Measurements from ENCODE around the gene FHIT. TPM values are rescaled to one million over a fixed set of nuclear protein-coding genes. Genes with fewer than 3 reads are reported as not detected.

Gene FHIT
- total and polyA plus RNA-seq, 5 experiments from 2014 or later = 11.7 to 32.3 (median 15.5) TPM

GRCh38 chr3:59878038-59878427 lies 1373.2 kb downstream of the FHIT start:
- H3K9me3 Mint-ChIP-seq = peaks cover 0 to 8% (median 0%) of the 10 kb centered on the region in 9 donors
- no peak overlapping the region for H3K4me3 Mint-ChIP-seq
- H3K27ac Mint-ChIP-seq = no peak overlapping the region
- H3K36me3 Mint-ChIP-seq = peaks cover 12 to 17% (median 16%) of the 10 kb centered on the region in 3 donors
- peaks cover 26 to 41% (median 35%) of the 10 kb centered on the region in 4 donors for H3K4me1 Mint-ChIP-seq
- DNase-seq (no peak), ATAC-seq (no peak)
- no peaks in the 10 kb centered on the region for H3K27me3 Mint-ChIP-seq
- POLR2A ChIA-PET = no interaction called here

- Mint-ChIP-seq H3K27me3 (no peaks in the 10 kb centered on the region), H3K4me1 (peaks cover 30 to 42% (median 37%) of the 10 kb centered on the region in 4 donors), H3K9me3 (peaks cover 0 to 13% (median 0%) of the 10 kb centered on the region in 9 donors), H3K4me3 (peak overlapping the region in 1 of 10 donors; percentile 1), H3K27ac (peak overlapping the region in 2 of 10 donors; percentile 29 to 54), H3K36me3 (peaks cover 12 to 19% (median 16%) of the 10 kb centered on the region in 3 donors)
- DNase-seq (no peak), ATAC-seq (no peak)
- POLR2A ChIA-PET = no interaction called here
Observed at GRCh38 chr3:59877263-59878037, 1373.8 kb downstream of the FHIT start.

- H3K4me3 Mint-ChIP-seq = no peak overlapping the region
- DNase-seq (no peak), ATAC-seq (no peak)
- H3K9me3 Mint-ChIP-seq = peaks cover 0 to 13% (median 0%) of the 10 kb centered on the region in 9 donors
- no peaks in the 10 kb centered on the region for H3K27me3 Mint-ChIP-seq
- POLR2A ChIA-PET = no interaction called here
- H3K27ac Mint-ChIP-seq = no peak overlapping the region
- peaks cover 12 to 23% (median 16%) of the 10 kb centered on the region in 3 donors for H3K36me3 Mint-ChIP-seq
- H3K4me1 Mint-ChIP-seq = peaks cover 32 to 47% (median 42%) of the 10 kb centered on the region in 4 donors
Observed at GRCh38 chr3:59876533-59877062, 1374.7 kb downstream of the FHIT start.

GRCh38 chr3:59873576-59874230 lies 1377.5 kb downstream of the FHIT start:
- POLR2A ChIA-PET = no interaction called here
- Mint-ChIP-seq H3K36me3 (peaks cover 12 to 23% (median 16%) of the 10 kb centered on the region in 3 donors), H3K27me3 (no peaks in the 10 kb centered on the region), H3K4me1 (peaks cover 23 to 33% (median 29%) of the 10 kb centered on the region in 4 donors), H3K27ac (no peak overlapping the region), H3K4me3 (peak overlapping the region in 1 of 10 donors; percentile 29), H3K9me3 (peaks cover 0 to 13% (median 0%) of the 10 kb centered on the region in 9 donors)
- ATAC-seq (no peak), DNase-seq (no peak)

- Mint-ChIP-seq H3K9me3 (peaks cover 0 to 13% (median 0%) of the 10 kb centered on the region in 9 donors), H3K36me3 (peaks cover 12 to 21% (median 16%) of the 10 kb centered on the region in 3 donors), H3K27ac (peak overlapping the region in 1 of 10 donors; percentile 48), H3K4me1 (peaks cover 17 to 41% (median 38%) of the 10 kb centered on the region in 4 donors), H3K27me3 (no peaks in the 10 kb centered on the region), H3K4me3 (no peak overlapping the region)
- peak in 1 of 2 donors; percentile 23 for ATAC-seq
- POLR2A ChIA-PET = interaction anchor here (0.7 kb wide), 1 partner anchor 60 kb away, joined by 3 read pairs; no protein-coding TSS in a partner anchor
- DNase-seq = no peak
Observed at GRCh38 chr3:59872128-59872527, 1379.1 kb downstream of the FHIT start.

- DNase-seq = no peak
- Mint-ChIP-seq H3K36me3 (peaks cover 15 to 21% (median 20%) of the 10 kb centered on the region in 3 donors), H3K27me3 (no peaks in the 10 kb centered on the region), H3K4me3 (peak overlapping the region in 2 of 10 donors; percentile 11 to 23), H3K9me3 (peaks cover 0 to 28% (median 7%) of the 10 kb centered on the region in 9 donors), H3K4me1 (peaks cover 15 to 42% (median 31%) of the 10 kb centered on the region in 4 donors), H3K27ac (no peak overlapping the region)
- POLR2A ChIA-PET = interaction anchor here (0.7 kb wide), 1 partner anchor 416 kb away, joined by 3 read pairs; no protein-coding TSS in a partner anchor
- no peak for ATAC-seq
Observed at GRCh38 chr3:59867185-59868002, 1383.9 kb downstream of the FHIT start.

GRCh38 chr3:59866076-59866475 lies 1385.2 kb downstream of the FHIT start:
- Mint-ChIP-seq H3K4me3 (peak overlapping the region in 1 of 10 donors; percentile 1), H3K4me1 (peaks cover 15 to 32% (median 24%) of the 10 kb centered on the region in 4 donors), H3K9me3 (peaks cover 0 to 31% (median 10%) of the 10 kb centered on the region in 9 donors), H3K36me3 (peaks cover 18 to 29% (median 24%) of the 10 kb centered on the region in 3 donors), H3K27me3 (no peaks in the 10 kb centered on the region), H3K27ac (peak overlapping the region in 5 of 10 donors; percentile 23 to 63 (median 49))
- POLR2A ChIA-PET = no interaction called here
- no peak for ATAC-seq
- DNase-seq = no peak

DNA sequence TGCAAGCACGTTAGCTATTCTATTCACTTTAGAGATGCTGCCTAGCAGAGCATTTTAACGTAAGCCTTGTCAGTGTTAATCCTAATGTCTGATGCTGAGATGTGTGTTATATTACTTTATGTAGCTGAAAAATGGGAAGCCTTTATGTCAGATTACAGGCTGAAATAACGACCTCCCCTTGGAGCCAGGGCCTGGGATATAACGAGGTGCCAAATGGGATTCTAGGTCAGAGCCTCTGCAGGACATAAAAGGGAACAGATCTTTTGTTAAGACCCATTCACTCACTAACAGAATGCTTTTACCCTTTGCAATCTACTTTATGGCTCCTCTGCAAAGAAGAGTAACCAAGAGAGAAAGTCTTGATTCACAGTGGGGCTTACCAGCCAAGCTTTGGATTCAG lies 1385.9 kb downstream of the FHIT start:
- Mint-ChIP-seq H3K27me3 (no peaks in the 10 kb centered on the region), H3K27ac (peak overlapping the region in 2 of 10 donors; percentile 12 to 62), H3K36me3 (peaks cover 18 to 31% (median 24%) of the 10 kb centered on the region in 3 donors), H3K4me1 (peaks cover 18 to 32% (median 26%) of the 10 kb centered on the region in 4 donors), H3K4me3 (no peak overlapping the region), H3K9me3 (peaks cover 0 to 31% (median 10%) of the 10 kb centered on the region in 9 donors)
- DNase-seq (no peak), ATAC-seq (no peak)
- POLR2A ChIA-PET = no interaction called here

DNA sequence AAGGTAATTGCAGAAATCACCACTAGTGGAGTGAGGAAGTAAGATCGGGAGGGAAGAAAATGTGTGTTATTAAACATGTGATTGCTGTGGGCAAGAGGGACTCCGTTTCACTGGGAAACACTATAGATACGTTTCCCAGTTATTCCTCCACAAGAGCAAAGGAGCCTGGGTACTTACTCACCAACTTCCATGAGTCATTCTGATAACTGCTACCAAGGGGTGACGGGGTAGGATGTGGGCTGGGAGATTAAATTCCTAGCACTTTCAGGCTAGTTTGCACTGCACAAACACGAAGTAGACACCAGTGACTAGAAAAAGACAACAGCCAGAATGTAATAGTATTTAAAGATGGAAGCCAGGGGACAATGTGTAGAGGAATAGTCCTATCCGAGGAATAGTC lies 1388.6 kb downstream of the FHIT start:
- Mint-ChIP-seq H3K4me3 (no peak overlapping the region), H3K27me3 (no peaks in the 10 kb centered on the region), H3K36me3 (peaks cover 21 to 31% (median 24%) of the 10 kb centered on the region in 3 donors), H3K9me3 (peaks cover 0 to 31% (median 9%) of the 10 kb centered on the region in 9 donors), H3K4me1 (peaks cover 13 to 25% (median 23%) of the 10 kb centered on the region in 4 donors), H3K27ac (no peak overlapping the region)
- no peak for DNase-seq
- no peak for ATAC-seq
- POLR2A ChIA-PET = no interaction called here

DNA sequence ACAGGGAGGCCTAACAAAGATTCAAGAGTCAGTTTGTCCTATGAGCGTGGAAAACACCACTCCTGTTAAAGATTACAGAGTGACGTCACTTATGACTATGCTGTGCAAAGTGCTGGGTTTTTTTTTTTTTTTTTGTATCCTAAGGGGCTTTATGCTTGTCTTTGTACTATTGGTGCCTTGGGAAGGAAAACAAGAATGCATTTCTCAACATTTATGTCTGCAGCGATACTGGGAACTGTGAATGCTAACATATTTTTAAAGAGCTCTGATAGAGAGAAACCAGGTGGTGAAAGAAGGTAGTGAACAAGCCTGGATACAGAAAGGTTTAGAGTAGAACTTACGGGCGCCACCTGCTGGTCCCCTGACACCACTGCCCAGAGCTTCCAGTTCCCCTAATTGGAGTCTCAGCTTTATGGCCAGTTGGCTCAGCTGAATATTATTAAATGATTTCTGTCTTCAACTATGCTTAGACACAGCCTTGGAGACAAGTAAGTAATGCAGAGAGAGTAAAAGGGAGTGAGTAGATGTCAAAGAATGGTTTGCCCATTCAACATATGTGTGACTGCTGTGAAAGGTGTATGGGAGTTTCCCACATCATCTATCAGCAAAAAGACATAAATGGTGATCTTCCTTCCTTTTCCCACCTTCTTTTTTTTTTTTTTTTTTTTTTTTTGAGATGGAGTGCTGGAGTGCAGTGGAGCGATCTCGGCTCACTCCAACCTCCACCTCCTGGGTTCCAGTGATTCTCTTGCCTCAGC lies 1393.5 kb downstream of the FHIT start:
- peaks cover 7 to 17% (median 13%) of the 10 kb centered on the region in 4 donors for H3K4me1 Mint-ChIP-seq
- H3K36me3 Mint-ChIP-seq = peaks cover 6 to 14% (median 12%) of the 10 kb centered on the region in 3 donors
- peak overlapping the region in 3 of 10 donors; percentile 51 to 76 (median 75) for H3K27ac Mint-ChIP-seq
- H3K27me3 Mint-ChIP-seq = no peaks in the 10 kb centered on the region
- ATAC-seq (peak; percentile 98), DNase-seq (peak; percentile 54 to 82 (median 70))
- H3K9me3 Mint-ChIP-seq = peaks cover 0 to 10% (median 5%) of the 10 kb centered on the region in 9 donors
- H3K4me3 Mint-ChIP-seq = peak overlapping the region; percentile 26 to 72 (median 52)
- POLR2A ChIA-PET = interaction anchor here (0.6 to 0.7 kb wide), 2 partner anchors 517 to 815 kb away, joined by 3 to 6 read pairs; no protein-coding TSS in a partner anchor

DNA sequence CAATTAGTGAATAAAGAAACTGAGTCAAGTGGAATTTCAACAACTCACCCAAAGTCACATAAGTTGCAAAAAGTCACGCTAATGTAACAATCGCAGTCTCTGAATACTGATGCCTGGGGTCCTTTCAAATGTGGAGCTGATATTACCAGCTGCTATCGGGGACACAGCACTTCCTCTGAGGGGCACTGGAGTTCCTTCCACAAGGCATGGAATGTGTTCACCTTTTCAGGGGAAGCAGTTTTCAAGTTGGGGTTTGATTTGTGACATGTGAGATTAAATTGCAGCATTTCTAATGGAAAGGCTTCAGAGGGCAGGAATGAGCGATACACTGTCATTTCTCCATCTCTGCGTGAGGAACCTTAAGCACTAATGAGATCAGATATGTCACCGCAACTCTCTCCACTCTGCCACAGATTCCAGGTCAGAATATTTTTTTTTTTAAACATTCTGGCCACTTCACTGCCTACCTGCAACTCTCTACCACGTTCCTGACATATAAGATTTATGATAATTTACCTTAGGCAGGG lies 1394.3 kb downstream of the FHIT start:
- Mint-ChIP-seq H3K27me3 (no peaks in the 10 kb centered on the region), H3K9me3 (peaks cover 0 to 3% (median under 1%) of the 10 kb centered on the region in 9 donors), H3K4me1 (peaks cover 7 to 17% (median 13%) of the 10 kb centered on the region in 4 donors), H3K4me3 (peak overlapping the region in 1 of 10 donors; percentile 3), H3K36me3 (peaks cover under 1 to 7% (median 7%) of the 10 kb centered on the region in 3 donors), H3K27ac (peak overlapping the region in 1 of 10 donors; percentile 27)
- POLR2A ChIA-PET = interaction anchor here (0.7 kb wide), 1 partner anchor 100 kb away, joined by 3 read pairs; no protein-coding TSS in a partner anchor
- no peak for ATAC-seq
- DNase-seq = no peak

Data from naive thymus-derived CD8-positive, alpha-beta T cell (primary cell).